KMS-11 (cell line): ENCODE measurements around the gene RIMS1.

Experiments used
- H2AFZ ChIP-seq: fragments of 200-600 bp; sonication (generic); 2 replicates; pipeline ENCODE4 v1.6.1; 2016; ENCODE audit warnings: antibody characterized with exemption, mixed run types, low read depth
- H3K27ac ChIP-seq: fragments of 200-600 bp; sonication (generic); 2 replicates; pipeline ENCODE4 v1.6.1; 2016; ENCODE audit warnings: mild to moderate bottlenecking, mixed run types
- H3K27me3 ChIP-seq: fragments of 200-600 bp; sonication (generic); 2 replicates; pipeline ENCODE4 v1.6.1; 2017; ENCODE audit warnings: mild to moderate bottlenecking, low read depth, mixed run types, moderate library complexity; ENCODE audit not compliant: insufficient read depth
- H3K36me3 ChIP-seq: fragments of 200-600 bp; sonication (generic); 2 replicates; pipeline ENCODE4 v1.6.1; 2017; ENCODE audit warnings: mild to moderate bottlenecking, mixed run types; ENCODE audit not compliant: insufficient read depth
- H3K4me1 ChIP-seq: fragments of 200-600 bp; sonication (generic); 2 replicates; pipeline ENCODE4 v1.6.1; 2016; ENCODE audit warnings: mild to moderate bottlenecking, low read depth, mixed run types; ENCODE audit not compliant: poor library complexity, severe bottlenecking
- H3K4me2 ChIP-seq: fragments of 200-600 bp; sonication (generic); 2 replicates; pipeline ENCODE4 v1.7.0; 2016; ENCODE audit warnings: mild to moderate bottlenecking, mixed run types
- H3K4me3 ChIP-seq: fragments of 200-600 bp; sonication (generic); IDR thresholded peaks from 2 replicates; pipeline ENCODE4 v1.6.1; 2017; ENCODE audit warnings: low read depth, low read length, mixed read lengths; ENCODE audit not compliant: insufficient read depth
- H3K79me2 ChIP-seq: fragments of 200-600 bp; sonication (generic); 2 replicates; pipeline ENCODE4 v1.6.1; 2016; ENCODE audit warnings: low read depth, mixed run types; ENCODE audit not compliant: insufficient read depth
- H3K9ac ChIP-seq: fragments of 200-600 bp; sonication (generic); 2 replicates; pipeline ENCODE4 v1.6.1; 2016; ENCODE audit warnings: mild to moderate bottlenecking, mixed run types
- H4K20me1 ChIP-seq: fragments of 200-600 bp; sonication (generic); 2 replicates; pipeline ENCODE4 v1.6.1; 2016; ENCODE audit warnings: mild to moderate bottlenecking, mixed run types; ENCODE audit not compliant: insufficient read depth
- TF ChIP-seq, protein P1 (sequence below): fragments of 200-600 bp; sonication (generic); conservative IDR thresholded peaks from 2 replicates; pipeline ENCODE4 v1.6.1; 2017; ENCODE audit warnings: low read depth, mild to moderate bottlenecking, antibody characterized with exemption, low read length, moderate library complexity, mixed read lengths

RIMS1 gene

DNA sequence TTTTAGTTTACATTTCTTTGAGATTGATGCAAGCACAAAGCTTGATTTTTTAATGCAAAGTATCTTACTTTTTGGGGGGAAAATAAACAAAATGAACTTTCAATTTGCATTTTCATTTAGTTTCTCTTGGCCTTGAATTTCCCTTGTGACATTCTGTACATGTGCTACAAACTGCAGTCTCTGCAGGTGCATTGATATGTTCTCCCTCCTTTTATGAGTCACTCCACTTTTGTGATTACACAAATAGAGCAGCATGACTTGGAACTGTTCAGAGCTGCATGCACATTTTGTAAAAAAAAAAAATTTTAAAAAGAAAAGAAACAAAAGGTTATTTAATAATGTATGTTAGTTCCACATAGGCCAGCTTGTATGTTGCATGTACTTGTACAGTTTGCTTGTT, 515.5 kb downstream of the RIMS1 start:
- Histone ChIP-seq H3K36me3 (no peaks in the 10 kb centered on the region), H3K4me2 (no peak overlapping the region), H3K9ac (no peak overlapping the region), H4K20me1 (no peaks in the 10 kb centered on the region), H3K79me2 (no peaks in the 10 kb centered on the region), H3K4me3 (no peak overlapping the region), H3K27me3 (no peaks in the 10 kb centered on the region), H2AFZ (no peak overlapping the region), H3K4me1 (no peaks in the 10 kb centered on the region), H3K27ac (no peak overlapping the region)
- TF ChIP-seq, protein P1, sequence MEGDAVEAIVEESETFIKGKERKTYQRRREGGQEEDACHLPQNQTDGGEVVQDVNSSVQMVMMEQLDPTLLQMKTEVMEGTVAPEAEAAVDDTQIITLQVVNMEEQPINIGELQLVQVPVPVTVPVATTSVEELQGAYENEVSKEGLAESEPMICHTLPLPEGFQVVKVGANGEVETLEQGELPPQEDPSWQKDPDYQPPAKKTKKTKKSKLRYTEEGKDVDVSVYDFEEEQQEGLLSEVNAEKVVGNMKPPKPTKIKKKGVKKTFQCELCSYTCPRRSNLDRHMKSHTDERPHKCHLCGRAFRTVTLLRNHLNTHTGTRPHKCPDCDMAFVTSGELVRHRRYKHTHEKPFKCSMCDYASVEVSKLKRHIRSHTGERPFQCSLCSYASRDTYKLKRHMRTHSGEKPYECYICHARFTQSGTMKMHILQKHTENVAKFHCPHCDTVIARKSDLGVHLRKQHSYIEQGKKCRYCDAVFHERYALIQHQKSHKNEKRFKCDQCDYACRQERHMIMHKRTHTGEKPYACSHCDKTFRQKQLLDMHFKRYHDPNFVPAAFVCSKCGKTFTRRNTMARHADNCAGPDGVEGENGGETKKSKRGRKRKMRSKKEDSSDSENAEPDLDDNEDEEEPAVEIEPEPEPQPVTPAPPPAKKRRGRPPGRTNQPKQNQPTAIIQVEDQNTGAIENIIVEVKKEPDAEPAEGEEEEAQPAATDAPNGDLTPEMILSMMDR = no peak

GRCh38 chr6:72403413-72403812, 517.1 kb downstream of the RIMS1 start:
- TF ChIP-seq, protein P1 = no peak
- H3K27me3 ChIP-seq = no peaks in the 10 kb centered on the region
- H3K4me2 ChIP-seq = no peak overlapping the region
- H3K9ac ChIP-seq = no peak overlapping the region
- no peaks in the 10 kb centered on the region for H3K79me2 ChIP-seq
- no peaks in the 10 kb centered on the region for H4K20me1 ChIP-seq
- no peaks in the 10 kb centered on the region for H3K36me3 ChIP-seq
- H2AFZ ChIP-seq = no peak overlapping the region
- H3K4me1 ChIP-seq = no peaks in the 10 kb centered on the region
- no peak overlapping the region for H3K27ac ChIP-seq
- H3K4me3 ChIP-seq = no peak overlapping the region

GRCh38 chr6:72406517-72406916, 520.2 kb downstream of the RIMS1 start:
- no peak overlapping the region for H3K4me2 ChIP-seq
- no peak overlapping the region for H2AFZ ChIP-seq
- no peaks in the 10 kb centered on the region for H3K27me3 ChIP-seq
- TF ChIP-seq, protein P1 = no peak
- H3K79me2 ChIP-seq = no peaks in the 10 kb centered on the region
- H4K20me1 ChIP-seq = no peaks in the 10 kb centered on the region
- no peak overlapping the region for H3K9ac ChIP-seq
- no peak overlapping the region for H3K27ac ChIP-seq
- no peaks in the 10 kb centered on the region for H3K36me3 ChIP-seq
- H3K4me1 ChIP-seq = no peaks in the 10 kb centered on the region
- no peak overlapping the region for H3K4me3 ChIP-seq

GRCh38 chr6:72410769-72411168, 524.4 kb downstream of the RIMS1 start:
- H4K20me1 ChIP-seq = no peaks in the 10 kb centered on the region
- no peaks in the 10 kb centered on the region for H3K4me1 ChIP-seq
- TF ChIP-seq, protein P1 = no peak
- no peak overlapping the region for H3K9ac ChIP-seq
- H3K27ac ChIP-seq = no peak overlapping the region
- H3K4me3 ChIP-seq = no peak overlapping the region
- no peaks in the 10 kb centered on the region for H3K79me2 ChIP-seq
- no peak overlapping the region for H2AFZ ChIP-seq
- H3K36me3 ChIP-seq = no peaks in the 10 kb centered on the region
- H3K27me3 ChIP-seq = no peaks in the 10 kb centered on the region
- no peak overlapping the region for H3K4me2 ChIP-seq
